ENCODE data around the gene COG7. TPM values are rescaled to one million over a fixed set of nuclear protein-coding genes. Genes with fewer than 3 reads are reported as not detected.

COG7 gene
- total RNA-seq, result 25.9 TPM

- peak within 1 kb of the TSS; percentile 89 to 94 for H3K4me3 ChIP-seq
- peak within 1 kb of the TSS; percentile 61 to 72 for H3K27ac ChIP-seq
- peaks cover 6 to 14% of the 10 kb centered on the region in 2 donors for H3K4me1 ChIP-seq
- intact Hi-C loops (cut with DNase I), result loop anchor here (1.0 to 10.0 kb wide), 3 partner anchors 58 to 192 kb away; partner anchors contain the start of genes DCTN5, EARS2, GGA2 and PALB2
- no peaks in the 10 kb centered on the region for H3K36me3 ChIP-seq
- H3K27me3 ChIP-seq, result no peaks in the 10 kb centered on the region
- TF ChIP-seq, protein P1, sequence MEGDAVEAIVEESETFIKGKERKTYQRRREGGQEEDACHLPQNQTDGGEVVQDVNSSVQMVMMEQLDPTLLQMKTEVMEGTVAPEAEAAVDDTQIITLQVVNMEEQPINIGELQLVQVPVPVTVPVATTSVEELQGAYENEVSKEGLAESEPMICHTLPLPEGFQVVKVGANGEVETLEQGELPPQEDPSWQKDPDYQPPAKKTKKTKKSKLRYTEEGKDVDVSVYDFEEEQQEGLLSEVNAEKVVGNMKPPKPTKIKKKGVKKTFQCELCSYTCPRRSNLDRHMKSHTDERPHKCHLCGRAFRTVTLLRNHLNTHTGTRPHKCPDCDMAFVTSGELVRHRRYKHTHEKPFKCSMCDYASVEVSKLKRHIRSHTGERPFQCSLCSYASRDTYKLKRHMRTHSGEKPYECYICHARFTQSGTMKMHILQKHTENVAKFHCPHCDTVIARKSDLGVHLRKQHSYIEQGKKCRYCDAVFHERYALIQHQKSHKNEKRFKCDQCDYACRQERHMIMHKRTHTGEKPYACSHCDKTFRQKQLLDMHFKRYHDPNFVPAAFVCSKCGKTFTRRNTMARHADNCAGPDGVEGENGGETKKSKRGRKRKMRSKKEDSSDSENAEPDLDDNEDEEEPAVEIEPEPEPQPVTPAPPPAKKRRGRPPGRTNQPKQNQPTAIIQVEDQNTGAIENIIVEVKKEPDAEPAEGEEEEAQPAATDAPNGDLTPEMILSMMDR (IDR thresholded peaks at IDR 0.05), result no peak
- no peaks in the 10 kb centered on the region for H3K9me3 ChIP-seq
- DNase-seq (ENCODE audit: low spot score in 2 of 2), result peak; percentile 39 to 89
Observed at GRCh38 chr16:23452572-23453337, at the start of gene COG7. Gene COG7 (minus strand): TSS chr16:23453189. CDS start chr16:23452994, 195 bp downstream.

- TF ChIP-seq, protein P1 (IDR thresholded peaks at IDR 0.05), result no peak
- Histone ChIP-seq H3K4me3 (no peak overlapping the region), H3K36me3 (no peaks in the 10 kb centered on the region), H3K27ac (no peak overlapping the region), H3K9me3 (no peaks in the 10 kb centered on the region), H3K27me3 (no peaks in the 10 kb centered on the region), H3K4me1 (peaks cover 6 to 13% of the 10 kb centered on the region in 2 donors)
- intact Hi-C loops (cut with DNase I), result no loop called here
- DNase-seq (ENCODE audit: low spot score in 2 of 2), result no peak
Observed at GRCh38 chr16:23502466-23502865, 49.5 kb upstream of the COG7 start.

DNA sequence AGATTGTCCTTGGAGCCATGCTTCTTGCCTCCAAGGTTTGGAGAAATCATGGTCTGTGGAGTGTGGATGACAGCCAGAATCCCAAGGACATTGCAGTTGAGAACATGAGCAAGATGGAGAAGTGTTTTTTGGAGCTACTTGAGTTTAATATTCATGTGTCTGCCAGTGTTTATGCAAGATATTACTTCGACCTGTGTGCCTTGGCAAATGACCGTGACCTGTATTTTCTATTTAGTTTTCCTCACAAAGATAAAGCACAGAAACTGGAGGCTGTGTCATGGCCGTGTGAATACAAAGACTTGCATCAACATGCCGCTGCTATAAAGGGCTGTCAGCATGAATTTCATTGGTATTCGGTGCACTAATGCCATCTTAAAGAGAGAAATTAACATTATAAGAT, 48.3 kb upstream of the COG7 start:
- intact Hi-C loops (cut with DNase I), result no loop called here
- Histone ChIP-seq H3K27me3 (no peaks in the 10 kb centered on the region), H3K9me3 (no peaks in the 10 kb centered on the region), H3K4me3 (no peak overlapping the region), H3K4me1 (peaks cover 6 to 13% of the 10 kb centered on the region in 2 donors), H3K36me3 (no peaks in the 10 kb centered on the region), H3K27ac (no peak overlapping the region)
- DNase-seq (ENCODE audit: low spot score in 2 of 2), result no peak
- TF ChIP-seq, protein P1 (IDR thresholded peaks at IDR 0.05), result no peak

DNA sequence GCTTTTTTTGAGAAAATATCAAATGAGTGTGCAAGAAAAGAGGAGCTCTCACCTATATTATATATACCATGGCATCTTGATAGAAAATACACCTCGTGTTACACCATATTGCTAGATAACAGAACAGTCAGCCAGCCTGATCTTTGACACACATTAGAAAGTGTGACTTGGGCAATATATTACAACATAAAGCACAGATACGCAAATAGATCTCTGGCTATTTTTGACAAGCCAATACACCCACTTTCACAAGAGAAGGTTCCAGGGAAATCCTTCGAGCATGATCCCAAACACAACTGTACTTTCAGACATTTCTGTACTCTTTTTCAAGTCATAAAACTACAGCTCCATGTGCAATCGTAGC, 47.9 kb upstream of the COG7 start:
- TF ChIP-seq, protein P1 (IDR thresholded peaks at IDR 0.05), result no peak
- Histone ChIP-seq H3K27ac (no peak overlapping the region), H3K9me3 (no peaks in the 10 kb centered on the region), H3K27me3 (no peaks in the 10 kb centered on the region), H3K4me3 (no peak overlapping the region), H3K4me1 (peaks cover 6 to 13% of the 10 kb centered on the region in 2 donors), H3K36me3 (peaks cover 0 to under 1% of the 10 kb centered on the region in 2 donors)
- intact Hi-C loops (cut with DNase I), result no loop called here
- DNase-seq (ENCODE audit: low spot score in 2 of 2), result no peak

- no peaks in the 10 kb centered on the region for H3K27me3 ChIP-seq
- no peaks in the 10 kb centered on the region for H3K9me3 ChIP-seq
- H3K4me3 ChIP-seq, result no peak overlapping the region
- intact Hi-C loops (cut with DNase I), result no loop called here
- H3K4me1 ChIP-seq, result peaks cover 6 to 13% of the 10 kb centered on the region in 2 donors
- TF ChIP-seq, protein P1 (IDR thresholded peaks at IDR 0.05), result no peak
- H3K36me3 ChIP-seq, result peaks cover 3 to 6% of the 10 kb centered on the region in 2 donors
- DNase-seq (ENCODE audit: low spot score in 2 of 2), result no peak
- H3K27ac ChIP-seq, result no peak overlapping the region
Observed at GRCh38 chr16:23500212-23500861, 47.3 kb upstream of the COG7 start.

Measured in ascending aorta (tissue), 2 donors.